ENCODE results near the gene SQOR. TPM values are rescaled to one million over a fixed set of nuclear protein-coding genes. Genes with fewer than 3 reads are reported as not detected.

The SQOR gene
- total and polyA plus RNA-seq, 2 experiments from 2014 or later, result 0.23 TPM; not detected in 1

- Mint-ChIP-seq H3K27ac (no peak overlapping the region), H3K27me3 (ENCODE audit: insufficient read depth, low read depth, poor library complexity) (peaks cover 8% of the 10 kb centered on the region), H3K4me3 (no peak overlapping the region), H3K36me3 (ENCODE audit: low read depth) (peaks cover 6% of the 10 kb centered on the region; the same call in 2 of the 3 replicates), H3K9me3 (peaks cover 77% of the 10 kb centered on the region), H3K4me1 (peaks cover 6% of the 10 kb centered on the region; the same call in 2 of the 3 replicates)
- Histone ChIP-seq H3K27me3 (ENCODE audit: insufficient read depth) (no peaks in the 10 kb centered on the region), H4K20me1 (replicated peaks; ENCODE audit: insufficient read depth) (no peaks in the 10 kb centered on the region), H3F3A (replicated peaks; ENCODE audit: low read depth) (no peaks in the 10 kb centered on the region), H3K4me2 (no peak overlapping the region), H3K27ac (ENCODE audit: low read depth) (no peak overlapping the region), H3K4me1 (ENCODE audit: insufficient read depth) (no peaks in the 10 kb centered on the region), H3K36me3 (ENCODE audit: insufficient read depth) (no peaks in the 10 kb centered on the region), H3K4me3 (no peak overlapping the region), H3K9me2 (ENCODE audit: insufficient read depth) (no peaks in the 10 kb centered on the region), H3K79me2 (replicated peaks; ENCODE audit: insufficient read depth) (no peaks in the 10 kb centered on the region), H2AFZ (no peak overlapping the region)
- DNase-seq (ENCODE audit: low spot score) (peak; percentile 71), ATAC-seq (peak; percentile 67)
- TF ChIP-seq CTCF (conservative IDR thresholded peaks at IDR 0.05; ENCODE audit: low read depth in 2 of 2), result peak; percentile 61 to 62
- TF ChIP-seq STAT1 (IDR thresholded peaks at IDR 0.05; ENCODE audit: unreplicated experiment), result no peak
These were observed 27.5 kb downstream of the SQOR start for GRCh38 chr15:45662375-45662774.

GRCh38 chr15:45664451-45664850, 29.6 kb downstream of the SQOR start:
- ATAC-seq, result no peak

More at GRCh38 chr15:45664451-45664850, 29.6 kb downstream of the SQOR start:
- no peak for DNase-seq (ENCODE audit: low spot score)
- no peaks in the 10 kb centered on the region for H3K36me3 ChIP-seq (ENCODE audit: insufficient read depth)
- H3K36me3 Mint-ChIP-seq (ENCODE audit: low read depth), result peaks cover 6% of the 10 kb centered on the region
- TF ChIP-seq JUNB (IDR thresholded peaks at IDR 0.05; ENCODE audit: unreplicated experiment), result no peak
- TF ChIP-seq REST (IDR thresholded peaks at IDR 0.05; ENCODE audit: unreplicated experiment), result no peak
- TF ChIP-seq EZH2 (IDR thresholded peaks at IDR 0.05; ENCODE audit: low read depth, unreplicated experiment), result no peak
- peaks cover 6% of the 10 kb centered on the region; the same call in 2 of the 3 replicates for H3K4me1 Mint-ChIP-seq
- no peaks in the 10 kb centered on the region for H3K27me3 ChIP-seq (ENCODE audit: insufficient read depth)
- no peak overlapping the region for H3K4me2 ChIP-seq
- no peaks in the 10 kb centered on the region for H3K79me2 ChIP-seq (replicated peaks; ENCODE audit: insufficient read depth)
- peaks cover 76% of the 10 kb centered on the region for H3K9me3 Mint-ChIP-seq
- no peak overlapping the region for H3K4me3 ChIP-seq
- H3K27me3 Mint-ChIP-seq (ENCODE audit: insufficient read depth, low read depth, poor library complexity), result peaks cover 5% of the 10 kb centered on the region
- no peak overlapping the region for H3K27ac Mint-ChIP-seq
- no peak overlapping the region for H3K27ac ChIP-seq (ENCODE audit: low read depth)
- H2AFZ ChIP-seq, result no peak overlapping the region
- no peaks in the 10 kb centered on the region for H3K4me1 ChIP-seq (ENCODE audit: insufficient read depth)
- H3K4me3 Mint-ChIP-seq, result no peak overlapping the region
- no peaks in the 10 kb centered on the region for H3K9me2 ChIP-seq (ENCODE audit: insufficient read depth)
- H3F3A ChIP-seq (replicated peaks; ENCODE audit: low read depth), result no peaks in the 10 kb centered on the region
- no peaks in the 10 kb centered on the region for H4K20me1 ChIP-seq (replicated peaks; ENCODE audit: insufficient read depth)

All from GM23338 (cell line).